NOMO-1 treated with dmso at 0.1 percent for 144 hours (cell line): ENCODE results near the gene LAMA5.

Source experiments
- DNase-seq: peaks from one replicate; lab custom pipeline; 2025; ENCODE audit not compliant: unreplicated experiment; lab: John Stamatoyannopoulos, UW

Gene LAMA5

GRCh38 chr20:62317167-62317655, 49.9 kb downstream of the LAMA5 start:
- no peak for DNase-seq

GRCh38 chr20:62316331-62317166, 50.6 kb downstream of the LAMA5 start:
- no peak for DNase-seq

GRCh38 chr20:62315773-62316172, 51.3 kb downstream of the LAMA5 start:
- no peak for DNase-seq

GRCh38 chr20:62314711-62315302, 52.3 kb downstream of the LAMA5 start:
- no peak for DNase-seq

GRCh38 chr20:62314339-62314638, 52.8 kb downstream of the LAMA5 start:
- no peak for DNase-seq

- no peak for DNase-seq
Measured at GRCh38 chr20:62313460-62314338, 53.4 kb downstream of the LAMA5 start.

- no peak for DNase-seq
Measured at GRCh38 chr20:62313021-62313420, 54.1 kb downstream of the LAMA5 start.

GRCh38 chr20:62312662-62312977, 54.5 kb downstream of the LAMA5 start:
- DNase-seq = no peak

- DNase-seq = no peak
Measured at GRCh38 chr20:62311832-62312661, 55.1 kb downstream of the LAMA5 start.

GRCh38 chr20:62311150-62311549, 56.0 kb downstream of the LAMA5 start:
- DNase-seq = no peak

GRCh38 chr20:62310757-62311121, 56.4 kb downstream of the LAMA5 start:
- DNase-seq = no peak

GRCh38 chr20:62309947-62310756, 57.0 kb downstream of the LAMA5 start:
- DNase-seq = no peak

- no peak for DNase-seq
Measured at GRCh38 chr20:62309198-62309944, 57.7 kb downstream of the LAMA5 start.

- no peak for DNase-seq
Measured at GRCh38 chr20:62308102-62308822, 58.9 kb downstream of the LAMA5 start.

GRCh38 chr20:62307226-62308101, 59.6 kb downstream of the LAMA5 start:
- DNase-seq = no peak

- no peak for DNase-seq
Measured at GRCh38 chr20:62306414-62307187, 60.5 kb downstream of the LAMA5 start.

- DNase-seq = no peak
Measured at GRCh38 chr20:62305765-62306413, 61.2 kb downstream of the LAMA5 start.
